Stimulated activated naive CD8-positive, alpha-beta T cell treated with anti-CD3 and anti-CD28 coated beads, Interleukin-15, amount 100 ng/mL, for 72 hours (primary cell): ENCODE results near the gene GRAMD2A.

ENCODE experiments used
- ATAC-seq: fragments of 150-1000 bp; cut with Tn5 transposase; 2 replicates; pipeline ENCODE4 v1.10.0; 2021; ENCODE audit warnings: mild to moderate bottlenecking, moderate library complexity
- DNase-seq, 2 donors: peaks; one replicate each; pipeline ENCODE4 v3.0.0; 2021 to 2022
- H3K27ac Mint-ChIP-seq, 2 donors: one replicate each; pipeline ENCODE4 v1.8.0; 2022; ENCODE audit warnings: mild to moderate bottlenecking in 2 of 2, mixed read lengths in 2 of 2, moderate library complexity in 2 of 2
- H3K27me3 Mint-ChIP-seq: one replicate; pipeline ENCODE4 v1.8.0; 2022; ENCODE audit warnings: mixed read lengths
- H3K4me1 Mint-ChIP-seq: one replicate; pipeline ENCODE4 v1.8.0; 2022; ENCODE audit warnings: mild to moderate bottlenecking, mixed read lengths
- H3K4me3 Mint-ChIP-seq, 2 donors: one replicate each; pipeline ENCODE4 v1.8.0; 2022; ENCODE audit warnings: mild to moderate bottlenecking in 2 of 2, mixed read lengths in 2 of 2, moderate library complexity in 1 of 2
- H3K9me3 Mint-ChIP-seq, 2 donors: one replicate each; pipeline ENCODE4 v1.8.0; 2022; ENCODE audit warnings: mixed read lengths in 2 of 2

The GRAMD2A gene

GRCh38 chr15:72229076-72229946, 31.7 kb upstream of the GRAMD2A start:
- ATAC-seq (no peak), DNase-seq (peak; percentile 47 to 55)
- Mint-ChIP-seq H3K27me3 (no peaks in the 10 kb centered on the region), H3K4me1 (peaks cover 58% of the 10 kb centered on the region), H3K4me3 (peak overlapping the region; percentile 90 to 92), H3K27ac (peak overlapping the region; percentile 99 to 100), H3K9me3 (no peaks in the 10 kb centered on the region)

DNA sequence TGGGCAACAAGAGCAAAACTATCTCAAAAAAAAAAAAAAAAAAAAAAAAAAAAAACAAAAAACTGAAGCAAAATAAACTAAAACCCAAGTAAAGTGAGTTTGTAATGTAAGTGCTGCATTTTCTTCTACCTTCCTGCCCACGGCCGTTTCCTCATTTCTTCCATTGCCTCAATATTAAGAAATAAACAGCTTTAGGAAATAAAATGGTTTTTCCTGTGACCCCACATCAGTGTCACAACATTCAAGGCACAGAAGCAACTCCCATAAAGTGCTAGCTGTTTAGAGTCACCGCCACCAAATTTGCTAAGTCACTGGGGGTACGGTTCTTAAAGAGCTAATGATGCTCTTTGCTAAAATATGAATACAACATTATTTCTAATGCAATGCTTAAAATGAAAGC, 30.1 kb upstream of the GRAMD2A start:
- Mint-ChIP-seq H3K4me3 (peak overlapping the region; percentile 92 to 96), H3K4me1 (peaks cover 67% of the 10 kb centered on the region), H3K9me3 (no peaks in the 10 kb centered on the region), H3K27ac (peak overlapping the region; percentile 99 to 100), H3K27me3 (no peaks in the 10 kb centered on the region)
- ATAC-seq (no peak), DNase-seq (peak in 1 of 2 donors; percentile 19)

DNA sequence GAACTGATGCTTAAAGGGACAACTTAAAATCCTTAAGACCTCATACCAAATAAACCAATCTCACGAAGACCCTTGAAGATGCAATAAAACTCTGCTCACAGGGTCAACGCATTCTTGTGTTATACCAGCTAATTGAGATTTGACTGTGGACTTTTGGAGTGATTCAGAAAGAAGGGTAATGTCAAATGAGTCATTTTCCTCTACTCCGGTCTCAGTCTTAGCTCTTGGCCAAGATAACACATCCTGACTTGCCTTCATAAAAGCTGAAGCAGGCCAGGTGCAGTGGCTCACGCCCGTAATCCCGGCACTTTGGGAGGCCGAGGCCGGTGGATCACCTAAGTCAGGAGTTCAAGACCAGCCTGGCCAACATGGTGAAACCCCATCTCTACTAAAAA, 29.6 kb upstream of the GRAMD2A start:
- Mint-ChIP-seq H3K4me3 (peak overlapping the region; percentile 92 to 96), H3K9me3 (no peaks in the 10 kb centered on the region), H3K27ac (peak overlapping the region; percentile 99 to 100), H3K4me1 (peaks cover 67% of the 10 kb centered on the region), H3K27me3 (no peaks in the 10 kb centered on the region)
- DNase-seq, result peak; percentile 40 to 70
- peak; percentile 44 for ATAC-seq

GRCh38 chr15:72223278-72223677, 25.7 kb upstream of the GRAMD2A start:
- Mint-ChIP-seq H3K27me3 (no peaks in the 10 kb centered on the region), H3K27ac (peak overlapping the region; percentile 79 to 93), H3K4me3 (peak overlapping the region; percentile 11 to 64), H3K9me3 (no peaks in the 10 kb centered on the region), H3K4me1 (peaks cover 87% of the 10 kb centered on the region)
- ATAC-seq (no peak), DNase-seq (no peak)

- DNase-seq (no peak), ATAC-seq (no peak)
- Mint-ChIP-seq H3K4me1 (peaks cover 87% of the 10 kb centered on the region), H3K9me3 (no peaks in the 10 kb centered on the region), H3K4me3 (peak overlapping the region; percentile 37 to 64), H3K27me3 (no peaks in the 10 kb centered on the region), H3K27ac (peak overlapping the region; percentile 34 to 93)
Measured at GRCh38 chr15:72222393-72222792, 24.8 kb upstream of the GRAMD2A start.

GRCh38 chr15:72220687-72221086, 23.1 kb upstream of the GRAMD2A start:
- Mint-ChIP-seq H3K4me3 (no peak overlapping the region), H3K4me1 (peaks cover 74% of the 10 kb centered on the region), H3K9me3 (no peaks in the 10 kb centered on the region), H3K27me3 (no peaks in the 10 kb centered on the region), H3K27ac (peak overlapping the region; percentile 65 to 82)
- DNase-seq (no peak), ATAC-seq (no peak)

GRCh38 chr15:72217216-72217615, 19.6 kb upstream of the GRAMD2A start:
- DNase-seq (no peak), ATAC-seq (no peak)
- Mint-ChIP-seq H3K4me1 (peaks cover 44% of the 10 kb centered on the region), H3K27me3 (no peaks in the 10 kb centered on the region), H3K27ac (peak overlapping the region in 1 of 2 donors; percentile 86), H3K4me3 (no peak overlapping the region), H3K9me3 (no peaks in the 10 kb centered on the region)

DNA sequence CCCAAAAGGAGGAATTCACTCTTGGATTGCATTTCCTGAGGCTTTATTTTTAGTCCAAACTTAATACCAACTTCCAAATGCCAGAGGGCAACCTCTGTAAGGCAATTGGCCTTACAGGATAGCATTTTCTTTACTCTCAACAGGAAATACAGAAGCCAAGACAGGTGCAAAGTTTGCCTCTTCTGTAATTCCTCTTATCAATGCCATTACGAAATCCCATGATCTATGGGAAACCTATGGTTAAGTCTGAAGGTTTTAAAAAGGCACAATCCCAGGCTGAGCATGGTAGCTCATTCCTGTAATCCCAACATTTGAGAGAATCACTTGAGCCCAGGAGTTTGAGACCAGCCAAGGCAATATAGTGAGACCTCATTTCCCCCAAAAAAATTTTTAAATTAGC, 18.5 kb upstream of the GRAMD2A start:
- no peak for DNase-seq
- Mint-ChIP-seq H3K4me3 (no peak overlapping the region), H3K4me1 (peaks cover 47% of the 10 kb centered on the region), H3K9me3 (no peaks in the 10 kb centered on the region), H3K27ac (peak overlapping the region; percentile 43 to 54), H3K27me3 (no peaks in the 10 kb centered on the region)
- no peak for ATAC-seq

DNA sequence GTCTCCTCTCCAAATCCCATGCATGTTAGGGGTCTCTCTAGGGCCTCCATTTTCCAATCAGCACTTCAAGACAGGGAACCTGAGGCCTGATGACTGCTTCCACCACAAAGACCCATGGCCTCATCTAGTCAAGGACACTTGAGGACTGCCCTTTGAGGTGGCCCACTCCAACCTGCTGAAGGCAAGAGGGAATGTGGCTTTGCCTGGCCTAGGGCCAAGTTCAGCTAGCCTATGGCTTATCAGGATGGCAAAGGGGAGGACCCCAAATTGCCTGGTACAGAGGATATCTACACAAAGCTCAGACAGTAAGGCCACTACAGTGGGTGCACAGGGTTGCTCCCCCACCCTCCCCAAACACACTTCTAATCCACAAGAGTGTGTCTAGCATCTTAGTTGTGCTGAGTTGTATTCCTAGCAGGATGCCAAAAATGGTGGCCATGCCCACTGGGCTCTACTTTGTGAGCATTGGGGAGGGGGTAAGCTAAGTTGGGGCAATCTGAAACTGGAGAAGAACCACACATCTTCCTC, 10.0 kb upstream of the GRAMD2A start:
- no peak for DNase-seq
- no peak for ATAC-seq
- H3K27me3 Mint-ChIP-seq, result no peaks in the 10 kb centered on the region
- no peaks in the 10 kb centered on the region for H3K9me3 Mint-ChIP-seq
- peak overlapping the region in 1 of 2 donors; percentile 80 for H3K27ac Mint-ChIP-seq
- peaks cover 75% of the 10 kb centered on the region for H3K4me1 Mint-ChIP-seq
- H3K4me3 Mint-ChIP-seq, result no peak overlapping the region

GRCh38 chr15:72206677-72207000, 9.1 kb upstream of the GRAMD2A start:
- DNase-seq (no peak), ATAC-seq (no peak)
- H3K9me3 Mint-ChIP-seq, result no peaks in the 10 kb centered on the region
- H3K4me1 Mint-ChIP-seq, result peaks cover 75% of the 10 kb centered on the region
- H3K27ac Mint-ChIP-seq, result peak overlapping the region in 1 of 2 donors; percentile 40
- H3K27me3 Mint-ChIP-seq, result no peaks in the 10 kb centered on the region
- H3K4me3 Mint-ChIP-seq, result no peak overlapping the region

GRCh38 chr15:72205896-72206676, 8.5 kb upstream of the GRAMD2A start:
- DNase-seq (no peak), ATAC-seq (no peak)
- Mint-ChIP-seq H3K27me3 (no peaks in the 10 kb centered on the region), H3K27ac (peak overlapping the region in 1 of 2 donors; percentile 19), H3K4me1 (peaks cover 72% of the 10 kb centered on the region), H3K9me3 (no peaks in the 10 kb centered on the region), H3K4me3 (no peak overlapping the region)

DNA sequence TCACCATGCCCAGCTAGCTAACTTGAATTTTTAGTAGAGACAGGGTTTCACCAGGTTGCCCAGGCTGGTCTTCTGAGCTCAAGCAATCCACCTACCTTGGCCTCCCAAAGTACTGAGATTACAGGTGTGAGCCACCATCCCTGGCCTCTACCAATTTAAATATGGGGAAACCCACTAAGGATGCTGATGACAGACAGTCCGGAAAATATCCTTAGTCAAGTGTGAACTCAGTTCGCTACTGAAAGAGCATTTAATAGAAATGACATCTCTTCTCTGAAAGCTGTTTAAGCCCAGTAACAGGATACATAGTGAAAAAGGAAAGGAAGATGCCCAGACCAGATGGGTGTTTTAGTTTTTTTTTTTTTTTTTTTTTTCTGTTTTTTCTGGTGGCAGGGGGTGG, 7.7 kb upstream of the GRAMD2A start:
- Mint-ChIP-seq H3K4me1 (peaks cover 72% of the 10 kb centered on the region), H3K27ac (peak overlapping the region; percentile 59 to 69), H3K27me3 (no peaks in the 10 kb centered on the region), H3K9me3 (no peaks in the 10 kb centered on the region), H3K4me3 (no peak overlapping the region)
- no peak for ATAC-seq
- no peak for DNase-seq

DNA sequence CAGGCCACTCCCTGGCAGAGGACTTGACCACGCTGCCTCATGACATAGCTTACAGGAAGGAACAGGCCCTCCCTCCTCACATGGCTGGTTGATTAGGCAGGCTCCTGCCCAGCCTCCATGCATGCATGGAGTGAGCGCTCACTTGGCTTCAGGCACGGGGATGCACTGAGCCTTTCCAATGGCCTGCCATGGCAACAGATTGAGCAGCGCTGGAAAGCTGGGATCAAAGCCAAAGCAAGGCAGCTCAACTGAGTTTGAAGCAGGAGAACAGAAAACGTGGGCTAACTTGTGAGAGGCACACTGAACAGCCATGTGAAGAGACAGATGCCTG, 5.9 kb upstream of the GRAMD2A start:
- H3K4me3 Mint-ChIP-seq, result no peak overlapping the region
- no peak overlapping the region for H3K27ac Mint-ChIP-seq
- peaks cover 76% of the 10 kb centered on the region for H3K4me1 Mint-ChIP-seq
- no peak for DNase-seq
- H3K9me3 Mint-ChIP-seq, result no peaks in the 10 kb centered on the region
- no peak for ATAC-seq
- peaks cover under 1% of the 10 kb centered on the region for H3K27me3 Mint-ChIP-seq

DNA sequence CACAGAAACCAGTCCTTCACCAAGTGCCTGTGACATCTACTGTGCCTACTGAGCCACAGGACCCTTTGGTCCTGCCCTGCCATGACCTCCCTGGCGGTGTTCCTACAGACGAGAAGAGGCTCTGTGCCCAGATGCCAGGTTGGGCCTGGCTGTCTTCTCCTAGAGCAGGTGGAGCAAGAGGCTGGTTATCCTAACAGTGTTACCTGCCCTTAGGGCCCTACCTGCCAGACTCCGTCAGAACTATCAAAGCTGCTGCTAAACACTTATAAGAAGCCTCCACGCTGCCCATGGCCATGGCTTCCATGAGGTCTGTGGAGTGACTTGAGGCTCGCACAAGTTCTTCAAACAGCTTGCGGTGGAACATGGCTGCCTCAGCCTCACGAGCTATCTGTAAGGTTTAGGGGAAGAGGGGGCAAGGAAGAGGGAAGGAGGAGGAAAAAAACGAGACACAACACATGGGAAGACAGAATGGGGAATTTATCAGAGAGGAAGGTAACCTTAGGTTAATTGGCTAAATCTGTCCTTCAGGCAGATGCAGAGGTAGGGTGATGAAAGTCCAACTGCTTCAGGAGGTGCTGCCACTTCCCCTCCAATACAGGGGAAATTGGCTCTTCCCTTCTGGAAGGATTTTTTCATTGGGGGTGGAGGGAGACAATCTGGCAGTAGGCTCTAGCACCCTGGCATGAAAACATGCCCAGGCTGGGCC, 5.4 kb upstream of the GRAMD2A start:
- Mint-ChIP-seq H3K27ac (peak overlapping the region; percentile 0 to 81), H3K9me3 (no peaks in the 10 kb centered on the region), H3K4me3 (no peak overlapping the region), H3K27me3 (peaks cover 5% of the 10 kb centered on the region), H3K4me1 (peaks cover 77% of the 10 kb centered on the region)
- ATAC-seq (no peak), DNase-seq (no peak)

DNA sequence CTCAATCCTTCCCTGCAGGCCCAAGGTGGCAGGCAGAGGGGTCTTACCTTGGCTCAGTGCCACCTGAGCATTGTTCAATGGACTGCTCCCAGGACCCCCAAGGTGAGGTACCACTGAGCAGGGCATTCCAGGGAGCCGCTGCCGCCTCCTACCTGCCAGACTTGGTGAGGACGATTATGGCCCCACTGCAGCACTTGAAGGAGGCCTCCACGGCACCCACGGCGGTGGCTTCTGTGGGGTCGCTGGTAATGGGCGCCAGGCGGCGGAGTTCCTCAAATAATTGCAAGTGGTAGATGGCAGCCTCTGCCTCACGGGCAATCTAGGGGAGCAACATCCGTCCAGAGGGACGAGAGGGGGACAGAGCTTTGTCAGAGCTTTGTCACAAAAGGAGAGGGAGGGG, 4.7 kb upstream of the GRAMD2A start:
- Mint-ChIP-seq H3K9me3 (no peaks in the 10 kb centered on the region), H3K4me1 (peaks cover 82% of the 10 kb centered on the region), H3K4me3 (no peak overlapping the region), H3K27ac (peak overlapping the region in 1 of 2 donors; percentile 55), H3K27me3 (peaks cover 11% of the 10 kb centered on the region)
- DNase-seq (no peak), ATAC-seq (no peak)
